IMR-90 (cell line): ENCODE results near the gene DCTN2. TPM values are rescaled to one million over a fixed set of nuclear protein-coding genes. Genes with fewer than 3 reads are reported as not detected.
"Not testable (repeated sequence)": the region's sequence is repeated elsewhere in the genome, so short reads cannot be mapped to it uniquely, and the experiment has no call there.

ENCODE experiments used
- ATAC-seq: fragments of 200-7000 bp; cut with Tn5 transposase; 2 replicates; pipeline ENCODE4 v1.9.1; 2020; ENCODE audit warnings: low read depth, mild to moderate bottlenecking, moderate library complexity
- BruUV-seq: library from RNA; stranded (reverse); fragments of 400-500 nt; replicated peaks from 2 replicates; lab custom pipeline; 2021; lab: Mats Ljungman, UMichigan
- CTCF ChIA-PET: fragments of 300-600 bp; formaldehyde crosslinking; extraction: SDS; loops from one replicate; lab custom pipeline; 2021; ENCODE audit warnings: antibody characterized with exemption; lab: Yijun Ruan, JAX
- POLR2A ChIA-PET: fragments of 300-600 bp; sonication (Branson Sonifier 250); formaldehyde crosslinking; loops from one replicate; lab custom pipeline; 2022; ENCODE audit warnings: antibody characterized with exemption; ENCODE audit not compliant: unreplicated experiment; lab: Charles Lee
- DNase-seq: peaks from one replicate; pipeline ENCODE4 v3.0.0; 2013
- H2AFZ ChIP-seq: replicated peaks from 2 replicates; pipeline ENCODE3; 2013; ENCODE audit warnings: low read length, mild to moderate bottlenecking; ENCODE audit not compliant: poor library complexity
- H2AK5ac ChIP-seq: 2 replicates; pipeline ENCODE4 v1.6.1; 2013; ENCODE audit warnings: low read depth, low read length, inconsistent platforms
- H2AK9ac ChIP-seq: replicated peaks from 2 replicates; pipeline ENCODE3; 2013; ENCODE audit warnings: mild to moderate bottlenecking, low read depth, low read length, moderate library complexity; ENCODE audit not compliant: poor library complexity
- H2BK120ac ChIP-seq: 2 replicates; pipeline ENCODE4 v1.6.1; 2013; ENCODE audit warnings: low read depth, low read length, inconsistent platforms
- H2BK15ac ChIP-seq: 3 replicates; pipeline ENCODE4 v1.6.1; 2013; ENCODE audit warnings: low read depth, low read length, inconsistent platforms
- H2BK20ac ChIP-seq: 2 replicates; pipeline ENCODE4 v1.6.1; 2013; ENCODE audit warnings: low read depth, mild to moderate bottlenecking, inconsistent platforms, low read length, moderate library complexity
- H2BK5ac ChIP-seq: 2 replicates; pipeline ENCODE4 v1.6.1; 2013; ENCODE audit warnings: mild to moderate bottlenecking, low read depth, low read length, inconsistent platforms; ENCODE audit not compliant: poor library complexity, severe bottlenecking
- H3K14ac ChIP-seq: replicated peaks from 2 replicates; pipeline ENCODE4 v1.6.1; 2013; ENCODE audit warnings: low read depth, low read length, inconsistent platforms
- H3K18ac ChIP-seq: 2 replicates; pipeline ENCODE4 v1.6.1; 2013; ENCODE audit warnings: low read depth, low read length, control low read depth
- H3K23ac ChIP-seq: 2 replicates; pipeline ENCODE4 v1.6.1; 2013; ENCODE audit warnings: low read depth, low read length, inconsistent platforms
- H3K27ac ChIP-seq: 2 replicates; pipeline ENCODE4 v1.5.1; 2013; ENCODE audit warnings: mild to moderate bottlenecking, control low read depth, low read length; ENCODE audit not compliant: insufficient read depth
- H3K27me3 ChIP-seq: 2 replicates; pipeline ENCODE4 v1.6.1; 2013; ENCODE audit warnings: low read length; ENCODE audit not compliant: control insufficient read depth, insufficient read depth
- H3K36me3 ChIP-seq: 2 replicates; pipeline ENCODE4 v1.6.1; 2013; ENCODE audit warnings: low read length, mixed read lengths; ENCODE audit not compliant: control insufficient read depth, insufficient read depth
- H3K4ac ChIP-seq: 2 replicates; pipeline ENCODE4 v1.6.1; 2013; ENCODE audit warnings: low read depth, low read length, inconsistent platforms
- H3K4me1 ChIP-seq: 2 replicates; pipeline ENCODE4 v1.6.1; 2013; ENCODE audit warnings: low read length, mixed read lengths; ENCODE audit not compliant: control insufficient read depth, insufficient read depth
- H3K4me2 ChIP-seq: 2 replicates; pipeline ENCODE4 v1.6.1; 2013; ENCODE audit warnings: low read depth, mild to moderate bottlenecking, control low read depth, low read length, moderate library complexity
- H3K4me3 ChIP-seq: 2 replicates; pipeline ENCODE4 v1.5.1; 2013; ENCODE audit warnings: low read depth, mild to moderate bottlenecking, control low read depth, low read length, moderate library complexity; ENCODE audit not compliant: insufficient read depth
- H3K56ac ChIP-seq: 2 replicates; pipeline ENCODE4 v1.6.1; 2013; ENCODE audit warnings: low read length, inconsistent platforms; ENCODE audit not compliant: insufficient read depth; ENCODE audit errors: extremely low read depth
- H3K79me1 ChIP-seq, 2 experiments: 2 replicates each; pipeline ENCODE4 v1.6.1; 2013; ENCODE audit warnings: low read length in 2 of 2, inconsistent platforms in 1 of 2, low read depth in 1 of 2
- H3K9ac ChIP-seq: 2 replicates; pipeline ENCODE4 v1.6.1; 2013; ENCODE audit warnings: low read depth, low read length, control low read depth
- H3K9me1 ChIP-seq: 2 replicates; pipeline ENCODE4 v1.6.1; 2013; ENCODE audit warnings: low read length, inconsistent platforms; ENCODE audit not compliant: insufficient read depth
- H3K9me3 ChIP-seq: 2 replicates; pipeline ENCODE4 v1.6.1; 2013; ENCODE audit warnings: low read length; ENCODE audit not compliant: control insufficient read depth, insufficient read depth
- H4K20me1 ChIP-seq: 2 replicates; pipeline ENCODE4 v1.6.1; 2013; ENCODE audit warnings: low read length, inconsistent platforms; ENCODE audit not compliant: insufficient read depth
- H4K5ac ChIP-seq: 2 replicates; pipeline ENCODE4 v1.6.1; 2013; ENCODE audit warnings: mild to moderate bottlenecking, low read depth, low read length, control low read depth
- H4K8ac ChIP-seq, 2 experiments: 2 replicates each; pipeline ENCODE4 v1.6.1; 2013; ENCODE audit warnings: low read depth in 2 of 2, low read length in 2 of 2, control low read depth in 1 of 2, inconsistent platforms in 1 of 2
- H4K91ac ChIP-seq: 2 replicates; pipeline ENCODE4 v1.6.1; 2013; ENCODE audit warnings: low read depth, low read length, inconsistent platforms; ENCODE audit not compliant: insufficient read depth
- WGBS, 2 experiments: methylation state at CpG; one replicate each; pipeline versions ENCODE4 v1.1.5 to v1.1.7; 2013; ENCODE audit warnings: missing lambda C conversion rate in 2 of 2; ENCODE audit not compliant: insufficient read length in 1 of 2; ENCODE audit errors: extremely low coverage in 2 of 2; 5-methylcytosine and 5-hydroxymethylcytosine counted together
- dilution Hi-C: fragments of 300-500 bp; cut with HindIII; formaldehyde crosslinking; loops from one replicate; pipeline ENCODE4 v1.14.3; 2018; ENCODE audit warnings: low sequenced_read_pairs; ENCODE audit not compliant: unreplicated experiment
- in situ Hi-C: fragments of 300-500 bp; cut with MboI; formaldehyde crosslinking; loops from 3 replicates; pipeline ENCODE4 v1.14.3; 2019; ENCODE audit warnings: low sequenced_read_pairs, inconsistent platforms, mixed read lengths
- intact Hi-C: fragments of 100-400 bp; cut with micrococcal nuclease; formaldehyde crosslinking; loops from 2 replicates; pipeline ENCODE4 v1.10.0; 2022
- polyA plus RNA-seq, 3 experiments: library from polyadenylated mRNA; depleted of rRNA; stranded (reverse); fragments of >200 nt; gene quantifications; 2 replicates each; pipeline ENCODE4 v1.2.3, GENCODE V29; 2012; ENCODE audit warnings: low replicate concordance in 1 of 3
- total RNA-seq: library from RNA; depleted of rRNA; stranded (reverse); fragments of >200 nt; gene quantifications from 2 replicates; pipeline ENCODE4 v1.2.3, GENCODE V29; 2012

Gene DCTN2
- total and polyA plus RNA-seq, 2 of the 4 experiments (the other 2 are of a cell fraction) = 125 to 130 TPM

DNA sequence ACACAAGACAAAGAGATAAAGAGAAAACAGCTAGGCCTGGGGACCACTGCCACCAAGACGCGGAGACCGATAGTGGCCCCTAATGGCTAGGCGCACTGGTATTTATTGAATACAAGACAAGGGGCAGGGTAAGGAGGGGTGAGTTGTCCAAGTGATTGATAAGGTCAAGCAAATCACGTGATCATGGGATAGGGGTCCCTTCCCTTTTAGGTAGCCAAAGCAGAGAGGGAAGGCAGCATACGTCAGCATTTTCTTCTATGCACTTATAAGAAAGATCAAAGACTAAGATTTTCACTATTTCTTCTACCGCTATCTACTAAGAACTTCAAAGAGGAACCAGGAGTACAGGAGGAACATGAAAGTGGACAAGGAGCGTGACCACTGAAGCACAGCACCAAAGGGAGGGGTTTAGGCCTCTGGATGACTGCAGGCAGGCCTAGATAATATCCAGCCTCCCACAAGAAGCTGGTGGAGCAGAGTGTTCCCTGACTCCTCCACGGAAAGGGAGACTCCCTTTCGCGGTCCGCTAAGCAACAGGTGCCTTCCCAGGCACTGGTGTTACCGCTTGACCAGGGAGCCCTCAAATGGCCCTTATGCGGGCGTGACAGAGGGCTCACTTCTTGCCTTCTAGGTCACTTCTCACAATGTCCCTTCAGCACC is 42.1 kb upstream of the DCTN2 start:
- 57% methylated on average over 3 of the region's 15 CpGs; no CpG with 5 or more reads in 1 of the 2 experiments for WGBS, 2 experiments
- DNase-seq, CTCF ChIA-PET, H4K91ac ChIP-seq, H2BK5ac ChIP-seq, H3K4me3 ChIP-seq, H2BK15ac ChIP-seq, intact Hi-C loops, ATAC-seq, H4K20me1 ChIP-seq, H3K4ac ChIP-seq, H2AK5ac ChIP-seq, H2AK9ac ChIP-seq, H3K18ac ChIP-seq, H3K9me3 ChIP-seq, H3K56ac ChIP-seq, H3K36me3 ChIP-seq, H4K8ac ChIP-seq, POLR2A ChIA-PET, H3K23ac ChIP-seq, H3K4me2 ChIP-seq, H3K14ac ChIP-seq, H4K5ac ChIP-seq, H2AFZ ChIP-seq, H2BK20ac ChIP-seq, H3K4me1 ChIP-seq, H2BK120ac ChIP-seq, BruUV-seq, H3K27ac ChIP-seq, H3K9ac ChIP-seq, dilution Hi-C loops: not testable (repeated sequence)
- H3K27me3 ChIP-seq = peaks cover 27% of the 10 kb centered on the region
- H3K9me1 ChIP-seq = peaks cover 11% of the 10 kb centered on the region
- H3K79me1 ChIP-seq = peaks cover 15 to 25% of the 10 kb centered on the region in 2 experiments; a peak in 3 of 4 replicates
- in situ Hi-C loops = loop anchor here (10.0 kb wide), 1 partner anchor 146 kb away; the partner anchor contains the start of gene AGAP2
